ENCODE measurements around the gene PMPCA.
"Not testable (repeated sequence)": the region's sequence is repeated elsewhere in the genome, so short reads cannot be mapped to it uniquely, and the experiment has no call there.

PMPCA gene

GRCh38 chr9:136392538-136393449 lies 17.7 kb upstream of the PMPCA start:
- peak in 2 of 10 donors; percentile 44 to 78 for DNase-seq
- intact Hi-C loops (cut with DNase I), result no loop called here

GRCh38 chr9:136393531-136393930 lies 16.9 kb upstream of the PMPCA start:
- intact Hi-C loops (cut with DNase I), result no loop called here

GRCh38 chr9:136394312-136395019 lies 16.0 kb upstream of the PMPCA start:
- intact Hi-C loops (cut with DNase I), result no loop called here
- DNase-seq, result peak in 1 of 10 donors; percentile 71

More at GRCh38 chr9:136393531-136393930, 16.9 kb upstream of the PMPCA start:
- DNase-seq, result peak in 1 of 10 donors; percentile 46

GRCh38 chr9:136395020-136395340 lies 15.5 kb upstream of the PMPCA start:
- peak in 1 of 10 donors; percentile 57 for DNase-seq
- intact Hi-C loops (cut with DNase I), result no loop called here

- peak in 2 of 10 donors; percentile 62 to 77 for DNase-seq
- intact Hi-C loops (cut with DNase I), result no loop called here
Measured at GRCh38 chr9:136395345-136396218, 14.9 kb upstream of the PMPCA start.

- no peak for DNase-seq
- intact Hi-C loops (cut with DNase I), result no loop called here
Measured at GRCh38 chr9:136396219-136396515, 14.3 kb upstream of the PMPCA start.

- DNase-seq, result no peak
- intact Hi-C loops (cut with DNase I), result no loop called here
Measured at GRCh38 chr9:136397643-136398042, 12.8 kb upstream of the PMPCA start.

GRCh38 chr9:136398286-136398685 lies 12.2 kb upstream of the PMPCA start:
- intact Hi-C loops (cut with DNase I), result no loop called here
- no peak for DNase-seq

- intact Hi-C loops (cut with DNase I), result loop anchor here (1.0 to 2.0 kb wide), 4 partner anchors 11 to 87 kb away; partner anchors contain the start of genes DNLZ, ENTR1, INPP5E and PMPCA
- peak in 1 of 10 donors; percentile 81 for DNase-seq
Measured at GRCh38 chr9:136399176-136400037, 11.1 kb upstream of the PMPCA start.

- intact Hi-C loops (cut with DNase I), result loop anchor here (1.0 to 2.0 kb wide), 4 partner anchors 10 to 87 kb away; partner anchors contain the start of genes DNLZ, ENTR1, INPP5E and PMPCA
- peak; percentile 66 to 98 (median 80) for DNase-seq
Measured at GRCh38 chr9:136400038-136400834, 10.2 kb upstream of the PMPCA start, which contains the start of gene SNAPC4. Gene SNAPC4 (minus strand): TSS chr9:136400170. CDS start chr9:136398428, 1,742 bp downstream.

GRCh38 chr9:136401173-136401922 lies 9.1 kb upstream of the PMPCA start:
- DNase-seq, result no peak
- intact Hi-C loops (cut with DNase I), result loop anchor here (2.0 kb wide), 2 partner anchors 39 to 89 kb away; partner anchors contain the start of gene DNLZ

- intact Hi-C loops (cut with DNase I), result no loop called here
- DNase-seq, result peak in 1 of 10 donors; percentile 82
Measured at GRCh38 chr9:136402067-136402466, 8.4 kb upstream of the PMPCA start.

GRCh38 chr9:136403538-136403914 lies 6.9 kb upstream of the PMPCA start:
- intact Hi-C loops (cut with DNase I), result no loop called here
- no peak for DNase-seq

GRCh38 chr9:136403915-136404800 lies 6.3 kb upstream of the PMPCA start:
- intact Hi-C loops (cut with DNase I), result no loop called here
- DNase-seq, result peak in 1 of 10 donors; percentile 77

- intact Hi-C loops (cut with DNase I), result no loop called here
- DNase-seq, result peak in 1 of 10 donors; percentile 73
Measured at GRCh38 chr9:136404801-136405136, 5.7 kb upstream of the PMPCA start.

GRCh38 chr9:136405481-136405880 lies 5.0 kb upstream of the PMPCA start:
- DNase-seq, result no peak
- intact Hi-C loops (cut with DNase I), result no loop called here

GRCh38 chr9:136405904-136406303 lies 4.6 kb upstream of the PMPCA start:
- intact Hi-C loops (cut with DNase I); DNase-seq: not testable (repeated sequence)

Data from posterior cingulate gyrus (tissue), 11 donors.